SW480 (cell line): ENCODE measurements around the gene MRPS15.
A peak's percentile ranks its signal among the peaks of the same experiment; 100 is the strongest.
"Not testable (repeated sequence)": the region's sequence is repeated elsewhere in the genome, so short reads cannot be mapped to it uniquely, and the experiment has no call there.

Source experiments
- DNase-seq: peaks from one replicate; pipeline ENCODE4 v3.0.0-alpha.2; 2016; ENCODE audit warnings: low spot score

Gene MRPS15

DNA sequence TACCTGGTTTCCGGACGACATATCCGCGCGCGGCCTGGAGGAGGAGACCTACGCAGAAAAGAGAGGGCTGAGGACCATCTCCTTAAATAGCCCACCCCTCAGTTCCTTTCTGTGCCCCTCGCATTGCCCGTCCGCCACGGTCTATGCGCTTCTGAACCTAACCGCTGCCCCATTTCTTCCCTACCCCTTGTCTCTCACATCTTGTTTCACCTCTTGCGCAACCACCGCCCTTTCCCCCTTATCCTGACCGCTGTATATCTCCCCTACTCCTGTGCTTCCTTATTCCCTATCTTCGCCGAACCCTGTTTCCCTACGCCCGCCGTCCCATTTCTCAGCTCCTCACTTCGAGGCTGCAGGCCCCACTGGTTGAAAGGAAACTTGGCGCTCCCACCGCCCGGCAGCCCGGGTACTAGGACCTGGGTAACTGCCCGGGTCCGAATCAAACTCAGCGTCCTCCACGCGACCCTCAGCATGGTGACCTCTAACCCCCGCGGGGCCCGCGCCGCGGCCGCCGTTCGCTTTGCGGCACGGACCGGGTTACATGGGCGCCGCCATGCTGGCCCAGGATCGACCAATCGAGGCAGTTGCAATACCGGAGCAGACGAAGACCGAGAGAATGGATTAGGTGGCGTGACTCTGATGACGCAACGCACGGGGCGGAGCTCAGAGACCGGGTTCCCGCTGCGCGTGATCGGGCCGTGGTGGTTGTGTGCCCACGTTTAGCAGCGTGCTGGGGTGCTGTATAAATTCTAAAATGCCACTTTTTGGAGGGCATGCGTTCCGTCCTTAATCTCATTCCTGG, at the start of gene MRPS15:
Gene MRPS15, minus strand, starts transcription at position 582 of the 802 bp plus-strand sequence. Its CDS starts 109 bp downstream, at position 473.
- DNase-seq: peak; percentile 92

- no peak for DNase-seq
These were observed 48.7 kb upstream of the MRPS15 start for GRCh38 chr1:36512842-36513241.

GRCh38 chr1:36511804-36512798, 47.9 kb upstream of the MRPS15 start:
- DNase-seq: peak; percentile 52

- DNase-seq: not testable (repeated sequence)
These were observed 47.0 kb upstream of the MRPS15 start for GRCh38 chr1:36511220-36511619.

GRCh38 chr1:36510418-36510817, 46.2 kb upstream of the MRPS15 start:
- DNase-seq: no peak

DNA sequence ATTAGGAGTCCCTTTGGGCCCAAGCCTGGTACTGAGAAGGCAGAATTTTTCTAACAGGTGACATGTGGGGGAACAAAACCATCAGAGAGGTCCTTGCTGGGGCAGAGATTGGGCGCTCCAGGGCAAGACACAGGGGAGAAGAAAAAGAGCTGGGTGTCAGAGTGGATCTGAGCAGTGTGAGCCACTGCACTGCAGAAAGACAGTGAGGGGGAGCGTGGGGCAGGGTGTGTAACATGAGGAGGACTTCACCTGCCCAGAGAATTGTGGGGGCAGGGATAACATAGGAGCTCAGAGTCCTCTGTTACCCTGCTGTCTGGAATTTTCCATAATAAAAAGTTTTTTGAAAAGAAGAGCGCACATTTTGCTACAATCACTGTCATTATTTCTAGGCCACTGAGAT, 44.1 kb upstream of the MRPS15 start:
- no peak for DNase-seq

GRCh38 chr1:36506276-36506920, 42.2 kb upstream of the MRPS15 start:
- no peak for DNase-seq

DNA sequence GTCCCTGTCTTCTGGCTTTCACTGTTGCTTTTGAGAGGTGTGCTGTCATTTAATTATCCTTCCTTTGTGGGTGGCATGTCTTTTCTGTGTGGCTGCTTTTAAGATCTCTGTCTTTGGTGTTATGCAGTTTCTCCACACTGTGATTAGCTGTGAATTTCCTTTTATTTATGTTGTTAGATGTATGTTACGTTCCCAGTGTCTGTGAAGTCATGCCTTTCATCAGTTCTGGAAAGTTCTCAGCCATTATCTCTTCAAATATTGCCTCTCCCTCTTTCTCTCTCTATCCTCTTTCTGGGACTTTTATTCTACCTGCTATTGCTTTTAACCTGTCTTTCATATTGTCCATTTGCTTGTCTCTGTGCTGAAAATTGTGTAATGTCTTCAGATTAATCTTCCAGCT, 39.5 kb upstream of the MRPS15 start:
- DNase-seq: no peak

- DNase-seq: no peak
These were observed 39.0 kb upstream of the MRPS15 start for GRCh38 chr1:36503159-36503558.

GRCh38 chr1:36502616-36503015, 38.4 kb upstream of the MRPS15 start:
- no peak for DNase-seq

DNA sequence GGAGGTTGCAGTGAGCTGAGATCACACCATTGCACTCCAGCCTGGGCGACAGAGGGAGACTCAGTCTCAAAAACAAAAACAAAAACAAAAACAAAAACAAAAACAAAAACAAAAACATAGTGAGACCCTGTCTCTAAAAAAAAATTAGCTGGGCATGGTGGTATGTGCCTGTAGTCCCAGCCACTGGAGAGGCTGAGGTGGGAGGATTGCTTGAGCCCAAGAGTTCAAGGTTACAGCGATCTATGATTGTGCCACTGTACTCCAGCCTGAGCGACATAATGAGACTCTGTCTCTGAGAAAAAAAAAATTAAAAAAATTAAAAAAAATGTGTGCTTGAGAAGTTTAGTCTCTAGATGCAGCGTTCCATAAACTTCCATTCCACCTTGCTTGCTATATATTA, 37.7 kb upstream of the MRPS15 start:
- not testable (repeated sequence) for DNase-seq

- DNase-seq: no peak
These were observed 33.0 kb upstream of the MRPS15 start for GRCh38 chr1:36497207-36497606.

DNA sequence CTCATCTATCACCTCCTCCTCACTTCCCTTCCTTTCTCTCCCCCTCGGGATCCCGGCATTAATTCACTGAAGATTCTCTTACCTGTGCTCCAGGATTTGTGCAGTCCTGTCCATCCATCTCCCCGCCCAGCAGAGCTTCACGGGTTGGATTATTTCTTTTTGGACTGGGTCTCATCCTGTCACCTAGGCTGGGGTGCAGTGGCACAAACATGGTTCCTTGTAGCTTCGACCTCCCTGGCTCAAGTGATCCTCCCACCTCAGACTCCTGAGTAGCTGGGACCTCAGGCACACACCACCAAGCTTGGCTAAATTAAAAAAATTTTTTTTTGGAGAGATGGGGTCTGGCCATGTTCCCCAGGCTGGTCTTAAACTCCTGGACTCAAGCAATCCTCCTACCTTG, 30.8 kb upstream of the MRPS15 start:
- no peak for DNase-seq

- no peak for DNase-seq
These were observed 29.3 kb upstream of the MRPS15 start for GRCh38 chr1:36493524-36493923.

- no peak for DNase-seq
These were observed 28.3 kb upstream of the MRPS15 start for GRCh38 chr1:36492491-36492890.

DNA sequence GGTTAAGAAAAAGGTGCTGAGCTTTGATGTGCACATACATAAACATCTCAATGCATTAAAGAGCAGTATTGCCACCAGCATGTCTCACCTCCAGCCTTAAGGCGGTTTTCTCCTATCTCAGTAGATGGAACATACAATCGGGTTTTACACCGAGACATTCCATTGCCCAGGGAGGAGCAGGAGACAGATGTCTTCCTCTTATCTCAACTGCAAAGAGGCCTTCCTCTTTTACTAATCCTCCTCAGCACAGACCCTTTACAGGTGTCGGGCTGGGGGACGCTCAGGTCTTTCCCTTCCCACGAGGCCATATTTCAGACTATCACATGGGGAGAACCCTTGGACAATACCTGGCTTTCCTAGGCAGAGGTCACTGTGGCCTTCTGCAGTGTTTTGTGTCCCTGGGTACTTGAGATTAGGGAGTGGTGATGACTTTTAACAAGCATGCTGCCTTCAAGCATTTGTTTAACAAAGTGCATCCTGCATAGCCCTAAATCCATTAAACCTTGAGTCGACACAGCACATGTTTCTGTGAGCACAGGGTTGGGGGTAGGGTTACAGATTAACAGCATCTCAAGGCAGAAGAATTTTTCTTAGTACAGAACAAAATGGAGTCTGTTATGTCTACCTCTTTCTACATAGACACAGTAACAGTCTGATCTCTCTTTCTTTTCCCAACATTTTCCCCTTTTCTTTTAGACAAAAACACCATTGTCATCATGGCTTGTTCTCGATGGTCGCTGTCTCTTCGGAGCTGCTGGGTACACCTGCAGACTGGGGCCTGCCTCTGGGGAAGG, 25.3 kb upstream of the MRPS15 start:
- not testable (repeated sequence) for DNase-seq

DNA sequence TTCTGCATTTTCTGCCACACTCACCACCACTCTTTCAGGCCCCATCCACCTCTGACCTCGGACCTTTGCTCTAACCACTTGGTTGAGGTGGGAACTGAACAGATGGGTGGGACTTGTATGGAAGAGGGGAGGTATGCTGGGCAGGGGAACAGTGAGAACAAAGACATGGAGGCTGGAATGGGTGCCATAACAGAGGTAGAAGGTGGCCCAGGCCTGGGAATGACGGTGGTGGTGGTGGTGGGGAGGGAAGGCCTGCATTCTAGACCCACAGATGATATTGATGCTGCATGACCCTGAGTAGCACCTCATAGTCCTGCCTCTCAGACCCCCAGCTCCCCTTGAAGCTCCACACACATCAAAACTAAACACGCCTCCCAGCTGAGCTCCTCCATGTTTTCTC, 23.7 kb upstream of the MRPS15 start:
- DNase-seq: no peak

- DNase-seq: not testable (repeated sequence)
These were observed 23.1 kb upstream of the MRPS15 start for GRCh38 chr1:36487336-36487725.

GRCh38 chr1:36486439-36487335, 22.5 kb upstream of the MRPS15 start:
- no peak for DNase-seq

DNA sequence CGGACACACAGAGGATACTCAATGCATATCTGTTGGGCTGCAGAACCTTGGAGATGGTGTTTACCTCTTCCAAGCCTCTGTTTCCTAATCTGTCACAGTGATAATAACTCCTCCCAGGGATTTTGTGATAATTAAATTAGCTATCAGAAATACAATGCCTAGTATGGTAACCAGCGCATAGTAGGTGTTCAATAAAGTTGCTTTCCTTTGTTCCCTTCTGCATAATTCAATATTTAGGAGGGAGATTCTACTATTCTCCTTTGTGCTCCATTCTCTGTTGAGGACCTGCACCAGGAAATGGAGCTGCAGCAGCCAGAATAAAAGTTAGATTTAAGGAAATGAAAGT, 21.9 kb upstream of the MRPS15 start:
- no peak for DNase-seq

GRCh38 chr1:36484099-36484498, 19.9 kb upstream of the MRPS15 start:
- no peak for DNase-seq
